Progenitor cell of endocrine pancreas (in vitro differentiated cells): ENCODE measurements around the gene ARSB. TPM values are rescaled to one million over a fixed set of nuclear protein-coding genes. Genes with fewer than 3 reads are reported as not detected.
"Not testable (repeated sequence)": the region's sequence is repeated elsewhere in the genome, so short reads cannot be mapped to it uniquely, and the experiment has no call there.

Experiments
- DNase-seq: peaks from one replicate; pipeline ENCODE4 v3.0.0; 2021; ENCODE audit warnings: low spot score; ENCODE audit not compliant: unreplicated experiment
- H3K27ac Mint-ChIP-seq: 2 replicates; pipeline ENCODE4 v1.8.0; 2021; ENCODE audit warnings: mild to moderate bottlenecking, moderate library complexity, mixed read lengths
- H3K27me3 Mint-ChIP-seq: 2 replicates; pipeline ENCODE4 v1.8.0; 2021; ENCODE audit warnings: mixed read lengths
- H3K36me3 Mint-ChIP-seq: 2 replicates; pipeline ENCODE4 v1.8.0; 2022; ENCODE audit warnings: mixed read lengths; ENCODE audit not compliant: insufficient read depth
- H3K4me1 Mint-ChIP-seq: 2 replicates; pipeline ENCODE4 v1.8.0; 2021; ENCODE audit warnings: low read depth, mixed read lengths
- H3K4me3 Mint-ChIP-seq: 2 replicates; pipeline ENCODE4 v1.8.0; 2021; ENCODE audit warnings: low read depth, mild to moderate bottlenecking, moderate library complexity, mixed read lengths
- H3K9me3 Mint-ChIP-seq: 2 replicates; pipeline ENCODE4 v1.8.0; 2021; ENCODE audit warnings: low read depth, mixed read lengths
- total RNA-seq: library from RNA; stranded (reverse); gene quantifications from 2 replicates; pipeline ENCODE4 v1.2.1, GENCODE V29; 2021
- TF ChIP-seq, protein P1 (sequence below): fragments of 200-600 bp; sonication (generic); IDR thresholded peaks from one replicate; pipeline ENCODE4 v1.5.0; 2021; ENCODE audit warnings: antibody characterized with exemption, mild to moderate bottlenecking; ENCODE audit not compliant: unreplicated experiment

ARSB gene
- total RNA-seq, 1 donor from 2014 or later: 17.7 TPM

DNA sequence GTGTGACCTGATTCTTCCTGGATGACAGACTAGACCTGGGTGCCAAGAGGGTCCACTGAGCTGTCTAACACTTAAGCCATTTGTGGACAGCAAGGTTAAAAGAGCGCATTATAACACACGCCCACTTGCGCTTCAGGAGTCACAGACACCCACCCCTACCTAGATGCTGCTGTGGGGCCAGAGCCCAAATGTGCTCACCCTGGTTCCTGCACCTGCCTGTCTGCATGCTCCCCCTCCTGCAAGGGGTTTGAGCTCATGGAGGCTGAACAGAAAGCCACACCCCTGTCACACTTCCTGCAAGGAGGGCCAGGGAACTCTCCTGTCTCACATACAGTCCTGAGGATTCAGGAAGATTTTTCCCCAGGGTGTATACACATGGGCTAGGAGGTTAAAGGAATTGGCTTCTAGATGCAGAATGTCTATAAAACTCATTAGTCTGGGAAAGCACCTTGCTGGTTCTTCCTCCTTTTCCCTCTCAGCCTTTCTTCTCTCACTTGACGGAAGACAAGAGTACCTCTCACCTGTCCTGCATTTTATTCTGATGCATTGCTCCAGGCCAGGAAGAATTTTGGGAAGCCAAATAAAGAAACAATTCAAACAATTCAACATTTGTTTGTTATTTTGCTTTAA lies 249.2 kb downstream of the ARSB start:
- no peak for DNase-seq
- peaks cover 2% of the 10 kb centered on the region for H3K9me3 Mint-ChIP-seq
- H3K27me3 Mint-ChIP-seq: peaks cover 38% of the 10 kb centered on the region
- H3K27ac Mint-ChIP-seq: no peak overlapping the region
- no peaks in the 10 kb centered on the region for H3K4me1 Mint-ChIP-seq
- H3K4me3 Mint-ChIP-seq: no peak overlapping the region
- TF ChIP-seq, protein P1, sequence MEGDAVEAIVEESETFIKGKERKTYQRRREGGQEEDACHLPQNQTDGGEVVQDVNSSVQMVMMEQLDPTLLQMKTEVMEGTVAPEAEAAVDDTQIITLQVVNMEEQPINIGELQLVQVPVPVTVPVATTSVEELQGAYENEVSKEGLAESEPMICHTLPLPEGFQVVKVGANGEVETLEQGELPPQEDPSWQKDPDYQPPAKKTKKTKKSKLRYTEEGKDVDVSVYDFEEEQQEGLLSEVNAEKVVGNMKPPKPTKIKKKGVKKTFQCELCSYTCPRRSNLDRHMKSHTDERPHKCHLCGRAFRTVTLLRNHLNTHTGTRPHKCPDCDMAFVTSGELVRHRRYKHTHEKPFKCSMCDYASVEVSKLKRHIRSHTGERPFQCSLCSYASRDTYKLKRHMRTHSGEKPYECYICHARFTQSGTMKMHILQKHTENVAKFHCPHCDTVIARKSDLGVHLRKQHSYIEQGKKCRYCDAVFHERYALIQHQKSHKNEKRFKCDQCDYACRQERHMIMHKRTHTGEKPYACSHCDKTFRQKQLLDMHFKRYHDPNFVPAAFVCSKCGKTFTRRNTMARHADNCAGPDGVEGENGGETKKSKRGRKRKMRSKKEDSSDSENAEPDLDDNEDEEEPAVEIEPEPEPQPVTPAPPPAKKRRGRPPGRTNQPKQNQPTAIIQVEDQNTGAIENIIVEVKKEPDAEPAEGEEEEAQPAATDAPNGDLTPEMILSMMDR: no peak
- no peaks in the 10 kb centered on the region for H3K36me3 Mint-ChIP-seq

DNA sequence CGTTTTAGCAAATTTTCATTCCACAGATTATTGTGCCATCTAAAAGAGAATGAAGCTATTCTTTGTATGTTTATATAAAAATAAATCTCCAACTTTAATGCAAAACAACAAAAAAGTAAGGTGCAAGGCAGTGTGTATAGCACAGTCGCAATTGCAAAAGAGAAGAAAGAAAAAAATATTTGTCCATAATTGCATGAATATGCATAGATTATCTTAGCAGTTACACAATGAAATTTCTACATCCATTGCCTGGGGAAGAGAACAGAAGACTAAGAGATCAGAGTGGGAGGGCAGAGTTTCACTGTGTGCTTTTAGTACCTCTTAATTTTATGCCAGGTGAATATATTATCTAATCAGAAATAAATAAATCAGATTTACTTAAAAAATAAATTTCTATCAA lies 250.2 kb downstream of the ARSB start:
- no peaks in the 10 kb centered on the region for H3K36me3 Mint-ChIP-seq
- H3K27me3 Mint-ChIP-seq: peaks cover 34% of the 10 kb centered on the region
- no peak overlapping the region for H3K27ac Mint-ChIP-seq
- peaks cover 5% of the 10 kb centered on the region for H3K9me3 Mint-ChIP-seq
- TF ChIP-seq, protein P1: no peak
- DNase-seq: no peak
- H3K4me1 Mint-ChIP-seq: no peaks in the 10 kb centered on the region
- no peak overlapping the region for H3K4me3 Mint-ChIP-seq

DNA sequence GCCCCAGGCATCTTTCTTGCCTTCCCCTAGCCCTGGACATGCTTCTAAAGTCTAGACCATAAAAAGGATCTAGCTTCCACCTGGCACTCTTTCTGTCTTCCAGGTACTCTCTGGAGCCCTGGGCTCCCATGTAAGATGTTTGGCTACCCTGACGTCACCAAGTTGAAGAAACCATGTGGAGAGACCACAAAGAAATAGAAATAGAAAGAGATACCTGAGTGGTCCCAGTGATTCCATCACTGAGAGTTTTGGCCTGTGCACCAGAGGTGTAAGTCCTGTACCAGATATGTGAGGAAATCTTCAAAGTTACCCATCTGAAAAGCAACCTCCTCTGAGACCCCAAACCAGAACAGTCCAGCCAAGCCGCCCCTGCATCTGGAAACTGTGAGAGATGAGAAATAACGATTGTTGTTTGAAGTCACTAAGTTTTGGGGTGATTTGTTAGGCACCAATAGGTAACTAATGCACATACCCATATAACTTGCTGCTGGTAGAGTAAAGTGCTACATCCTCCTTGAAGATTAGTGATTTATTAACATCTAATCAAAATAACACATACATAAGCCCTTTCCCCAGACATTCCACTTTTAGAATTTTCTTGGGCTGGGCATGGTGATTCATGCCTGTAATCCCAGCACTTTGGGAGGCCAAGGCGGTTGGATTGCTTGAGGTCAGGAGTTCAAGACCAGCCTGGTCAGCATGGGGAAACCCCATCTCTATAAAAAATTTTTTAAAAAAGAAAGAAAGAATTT lies 250.8 kb downstream of the ARSB start:
- Mint-ChIP-seq H3K9me3 (peaks cover 5% of the 10 kb centered on the region), H3K36me3 (no peaks in the 10 kb centered on the region), H3K27me3 (peaks cover 28% of the 10 kb centered on the region), H3K27ac (no peak overlapping the region), H3K4me3 (no peak overlapping the region), H3K4me1 (no peaks in the 10 kb centered on the region)
- TF ChIP-seq, protein P1: no peak
- no peak for DNase-seq

DNA sequence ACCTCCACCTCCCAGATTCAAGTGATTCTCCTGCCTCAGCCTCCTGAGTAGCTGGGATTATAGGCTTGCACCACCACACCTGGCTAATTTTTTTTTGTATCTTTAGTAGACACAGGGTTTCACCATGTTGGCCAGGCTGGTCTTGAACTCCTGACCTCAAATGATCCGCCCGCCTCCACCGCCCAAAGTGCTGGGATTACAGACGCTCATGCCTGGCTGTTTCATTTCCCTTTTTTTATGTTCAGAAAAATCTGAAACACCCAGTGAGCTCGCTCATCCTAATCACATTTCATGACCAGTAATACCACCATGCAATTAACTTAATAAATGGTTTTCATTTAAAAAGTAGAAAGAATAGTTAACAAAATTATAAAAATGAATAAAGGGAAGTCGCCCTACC lies 252.4 kb downstream of the ARSB start:
- H3K27me3 Mint-ChIP-seq: peaks cover 27% of the 10 kb centered on the region
- H3K4me3 Mint-ChIP-seq, H3K4me1 Mint-ChIP-seq, H3K9me3 Mint-ChIP-seq, H3K27ac Mint-ChIP-seq, H3K36me3 Mint-ChIP-seq, DNase-seq: not testable (repeated sequence)

DNA sequence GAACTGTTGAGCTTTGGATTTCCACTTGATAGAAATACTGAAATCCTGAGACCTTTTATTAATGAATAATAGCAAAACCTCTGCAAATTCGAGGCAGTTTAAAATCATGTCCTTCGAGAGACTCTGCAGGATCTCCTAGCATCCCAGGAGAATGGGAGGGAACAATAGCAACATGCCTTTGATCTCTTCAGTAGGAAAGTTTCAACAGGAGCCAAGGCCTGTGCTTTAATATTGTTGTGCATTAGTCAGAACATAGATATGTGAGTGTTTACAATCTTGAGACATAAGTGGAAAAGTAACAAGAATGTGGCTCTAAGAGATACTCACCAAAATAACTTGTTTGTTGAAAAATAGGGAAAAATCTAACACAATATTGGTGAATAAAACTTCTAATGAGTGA lies 253.2 kb downstream of the ARSB start:
- Mint-ChIP-seq H3K4me1 (peaks cover 5% of the 10 kb centered on the region), H3K27ac (no peak overlapping the region), H3K27me3 (peaks cover 27% of the 10 kb centered on the region), H3K36me3 (no peaks in the 10 kb centered on the region), H3K4me3 (no peak overlapping the region), H3K9me3 (peaks cover 5% of the 10 kb centered on the region)
- DNase-seq: no peak
- TF ChIP-seq, protein P1: no peak
